ENCODE data around the gene C4orf54.

C4orf54 gene

GRCh38 chr4:99615170-99615820 lies 42.3 kb downstream of the C4orf54 start:
- DNase-seq = no peak

- no peak for DNase-seq
These were observed 43.1 kb downstream of the C4orf54 start for GRCh38 chr4:99614491-99614890.

GRCh38 chr4:99612704-99613103 lies 44.9 kb downstream of the C4orf54 start:
- no peak for DNase-seq

GRCh38 chr4:99612281-99612680 lies 45.3 kb downstream of the C4orf54 start:
- no peak for DNase-seq

- no peak for DNase-seq
These were observed 46.9 kb downstream of the C4orf54 start for GRCh38 chr4:99610605-99611175.

GRCh38 chr4:99608417-99608816 lies 49.2 kb downstream of the C4orf54 start:
- DNase-seq = no peak

Data from SHP77 treated with DMSO at 0.1 percent for 48 hours (cell line).